Activated naive CD8-positive, alpha-beta T cell treated with anti-CD3 and anti-CD28 coated beads for 36 hours (primary cell): ENCODE results near the gene TUBE1. TPM values are rescaled to one million over a fixed set of nuclear protein-coding genes. Genes with fewer than 3 reads are reported as not detected.

Source experiments
- DNase-seq: peaks from one replicate; pipeline ENCODE4 v3.0.0; 2021
- H3K27ac Mint-ChIP-seq: one replicate; pipeline ENCODE4 v1.8.0; 2022; ENCODE audit warnings: mild to moderate bottlenecking, moderate library complexity, mixed read lengths
- H3K27me3 Mint-ChIP-seq: one replicate; pipeline ENCODE4 v1.8.0; 2022; ENCODE audit warnings: mild to moderate bottlenecking, mixed read lengths
- H3K36me3 Mint-ChIP-seq: one replicate; pipeline ENCODE4 v1.8.0; 2021; ENCODE audit warnings: mild to moderate bottlenecking, mixed read lengths
- H3K4me1 Mint-ChIP-seq: one replicate; pipeline ENCODE4 v1.8.0; 2021; ENCODE audit warnings: mixed read lengths
- H3K4me3 Mint-ChIP-seq: one replicate; pipeline ENCODE4 v1.8.0; 2022; ENCODE audit warnings: mild to moderate bottlenecking, moderate library complexity, mixed read lengths
- H3K9me3 Mint-ChIP-seq: one replicate; pipeline ENCODE4 v1.8.0; 2022; ENCODE audit warnings: mixed read lengths
- total RNA-seq, 2 experiments: library from RNA; stranded (reverse); gene quantifications; one replicate each; pipeline ENCODE4 v1.2.3, GENCODE V29; 2021

Gene TUBE1
- total RNA-seq, 2 experiments from 2014 or later = 30.3 to 31.1 TPM

DNA sequence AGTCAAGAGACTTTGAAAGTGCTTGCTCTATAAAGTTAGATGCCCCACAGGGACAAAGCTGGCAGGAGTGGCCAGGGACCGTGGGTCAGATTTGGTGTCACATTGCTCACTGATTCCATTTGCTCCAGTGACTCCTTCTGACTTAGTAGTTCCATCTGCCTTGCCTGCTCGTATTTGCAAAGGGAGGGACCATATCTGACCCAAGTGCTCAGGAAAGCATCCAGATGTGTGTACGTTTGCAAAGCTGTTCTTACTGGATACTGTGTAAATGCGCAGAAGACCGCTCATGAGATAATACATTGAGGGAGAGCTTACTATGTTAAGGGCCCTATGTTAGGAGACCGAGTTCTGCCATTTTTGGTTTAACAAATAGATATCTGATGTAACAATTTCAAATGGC lies 54.6 kb downstream of the TUBE1 start:
- H3K9me3 Mint-ChIP-seq = no peaks in the 10 kb centered on the region
- no peak overlapping the region for H3K27ac Mint-ChIP-seq
- DNase-seq = no peak
- H3K36me3 Mint-ChIP-seq = peaks cover 23% of the 10 kb centered on the region
- no peaks in the 10 kb centered on the region for H3K27me3 Mint-ChIP-seq
- H3K4me1 Mint-ChIP-seq = peaks cover 86% of the 10 kb centered on the region
- no peak overlapping the region for H3K4me3 Mint-ChIP-seq

DNA sequence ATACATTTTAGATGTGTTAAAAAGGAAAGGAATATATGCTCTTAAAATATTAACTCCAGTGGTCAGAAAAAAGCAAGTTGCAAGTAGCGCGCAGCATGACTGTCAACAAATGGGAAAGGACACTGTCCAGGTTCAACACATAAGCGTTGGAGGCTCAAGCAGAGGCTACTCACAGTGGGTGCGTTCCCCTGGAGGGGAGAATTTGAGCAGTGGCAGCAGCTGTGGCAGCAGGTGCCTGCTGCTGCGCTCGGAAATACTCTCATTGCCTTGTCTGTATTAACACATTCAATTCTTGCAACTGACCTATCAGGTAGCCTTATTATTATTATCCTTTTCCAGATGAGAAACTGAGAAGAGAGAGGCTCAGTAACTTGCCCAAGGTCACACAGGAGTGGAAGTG lies 55.3 kb downstream of the TUBE1 start:
- no peak overlapping the region for H3K4me3 Mint-ChIP-seq
- H3K27ac Mint-ChIP-seq = no peak overlapping the region
- H3K27me3 Mint-ChIP-seq = no peaks in the 10 kb centered on the region
- peaks cover 31% of the 10 kb centered on the region for H3K36me3 Mint-ChIP-seq
- H3K9me3 Mint-ChIP-seq = no peaks in the 10 kb centered on the region
- no peak for DNase-seq
- H3K4me1 Mint-ChIP-seq = peaks cover 89% of the 10 kb centered on the region

DNA sequence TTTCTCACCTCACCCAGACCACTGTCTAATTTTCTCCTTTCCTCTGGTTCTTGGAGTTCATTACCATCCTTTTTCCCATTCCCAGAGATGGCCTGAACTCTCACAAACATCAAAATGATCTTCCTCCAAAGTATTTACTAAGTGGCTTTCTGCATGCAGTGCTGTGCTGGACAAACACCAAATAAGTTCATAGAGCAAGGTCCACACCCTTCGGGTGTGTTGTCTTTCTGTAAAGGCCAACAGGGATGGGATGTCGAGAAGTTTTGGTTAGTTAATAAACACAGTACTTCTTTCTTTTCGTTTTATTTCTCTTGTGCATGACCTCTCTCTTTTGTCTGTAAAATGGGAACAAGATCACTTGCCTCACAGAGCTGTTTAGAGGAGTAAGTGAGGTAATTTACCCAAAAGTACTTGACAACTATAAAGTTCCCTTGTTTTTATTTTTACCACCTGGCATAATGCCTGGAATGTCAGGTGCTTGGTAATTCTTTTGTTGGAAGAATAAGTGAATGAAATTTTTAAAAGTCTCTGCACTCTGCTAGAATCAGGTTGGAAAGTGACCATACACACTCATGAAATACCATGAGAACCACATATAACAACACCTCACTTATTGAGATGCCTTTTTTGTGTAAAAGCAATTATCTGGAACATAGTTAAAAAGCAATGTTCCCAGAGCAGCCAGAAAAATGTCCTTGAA lies 56.2 kb downstream of the TUBE1 start:
- DNase-seq = no peak
- Mint-ChIP-seq H3K36me3 (peaks cover 36% of the 10 kb centered on the region), H3K27ac (no peak overlapping the region), H3K27me3 (no peaks in the 10 kb centered on the region), H3K9me3 (peaks cover 4% of the 10 kb centered on the region), H3K4me3 (no peak overlapping the region), H3K4me1 (peaks cover 89% of the 10 kb centered on the region)

DNA sequence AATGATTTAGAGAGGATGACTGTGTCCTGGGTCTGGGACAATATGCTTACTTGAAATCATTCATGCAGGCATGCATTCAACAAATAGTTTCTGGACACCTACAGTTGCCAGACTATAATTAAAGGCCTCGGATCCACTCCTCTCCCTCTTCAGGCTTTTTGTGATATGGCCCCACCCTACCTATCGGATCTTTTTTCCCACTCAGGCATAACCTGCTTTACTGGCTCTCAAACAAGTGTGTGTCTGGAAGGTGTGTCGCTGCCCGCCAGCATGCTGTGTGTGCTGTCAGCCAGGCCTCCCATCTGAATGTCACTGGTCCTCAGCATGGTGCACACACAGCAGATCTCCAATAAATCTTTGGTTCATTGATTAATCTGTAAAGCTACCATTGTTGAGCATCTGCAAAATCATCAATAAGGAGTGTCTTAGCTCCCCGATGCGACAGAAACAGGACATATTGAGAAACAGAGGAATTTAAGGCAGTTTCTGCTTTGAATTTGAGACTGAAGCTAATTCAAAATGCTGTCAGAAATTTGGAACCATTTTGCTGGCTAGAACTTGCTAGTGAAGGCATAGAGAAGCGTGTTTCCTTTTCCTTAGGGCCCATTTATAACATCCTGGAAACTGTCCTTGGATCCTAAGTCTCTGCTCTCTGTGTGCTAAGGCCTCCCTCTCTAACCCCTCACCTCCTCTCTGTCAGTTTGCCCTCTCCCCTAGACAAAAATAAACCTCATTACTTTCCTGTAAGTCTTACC lies 56.9 kb downstream of the TUBE1 start:
- Mint-ChIP-seq H3K27ac (no peak overlapping the region), H3K36me3 (peaks cover 39% of the 10 kb centered on the region), H3K27me3 (no peaks in the 10 kb centered on the region), H3K4me1 (peaks cover 84% of the 10 kb centered on the region), H3K4me3 (no peak overlapping the region), H3K9me3 (peaks cover 4% of the 10 kb centered on the region)
- DNase-seq = no peak

DNA sequence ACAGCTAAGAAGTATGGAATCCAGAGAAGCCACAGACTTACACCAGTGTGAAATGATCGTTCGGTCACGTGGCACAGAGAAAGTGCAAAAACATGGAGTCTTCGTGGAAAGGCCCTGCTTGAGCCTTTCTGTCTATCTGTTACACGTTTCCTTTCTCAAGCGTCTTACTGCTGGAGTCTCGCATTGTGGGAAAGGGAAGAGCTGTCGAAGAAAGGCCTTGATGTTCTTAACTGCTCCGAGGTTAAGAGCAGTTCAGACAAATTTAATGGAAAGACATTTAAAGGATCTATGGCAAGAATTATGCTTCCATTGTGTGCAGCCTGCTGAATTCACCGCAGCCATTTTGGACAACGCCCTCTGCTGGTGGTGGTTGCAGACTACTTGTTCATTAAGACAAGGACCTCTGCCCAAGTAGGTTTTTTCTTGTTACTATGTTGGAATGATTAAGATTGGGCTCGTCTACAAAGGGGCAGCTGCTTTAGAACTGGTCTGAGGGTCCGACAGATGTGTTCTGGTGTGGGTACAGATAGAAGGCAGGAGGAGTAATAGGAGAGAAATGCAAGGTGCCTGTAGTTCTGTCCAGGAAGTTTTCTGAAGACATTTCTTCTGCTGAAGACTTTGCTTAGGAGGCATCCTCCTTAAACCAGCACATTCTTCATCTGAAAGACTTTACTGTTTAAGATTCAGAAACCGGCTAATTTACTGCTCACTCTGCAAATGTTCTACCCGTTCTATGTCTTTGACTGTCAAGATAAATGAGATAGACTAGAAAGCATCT lies 58.0 kb downstream of the TUBE1 start:
- no peak overlapping the region for H3K4me3 Mint-ChIP-seq
- peaks cover 77% of the 10 kb centered on the region for H3K4me1 Mint-ChIP-seq
- H3K27ac Mint-ChIP-seq = peak overlapping the region; percentile 93
- no peaks in the 10 kb centered on the region for H3K27me3 Mint-ChIP-seq
- DNase-seq = peak; percentile 60
- H3K9me3 Mint-ChIP-seq = peaks cover 10% of the 10 kb centered on the region
- peaks cover 46% of the 10 kb centered on the region for H3K36me3 Mint-ChIP-seq

DNA sequence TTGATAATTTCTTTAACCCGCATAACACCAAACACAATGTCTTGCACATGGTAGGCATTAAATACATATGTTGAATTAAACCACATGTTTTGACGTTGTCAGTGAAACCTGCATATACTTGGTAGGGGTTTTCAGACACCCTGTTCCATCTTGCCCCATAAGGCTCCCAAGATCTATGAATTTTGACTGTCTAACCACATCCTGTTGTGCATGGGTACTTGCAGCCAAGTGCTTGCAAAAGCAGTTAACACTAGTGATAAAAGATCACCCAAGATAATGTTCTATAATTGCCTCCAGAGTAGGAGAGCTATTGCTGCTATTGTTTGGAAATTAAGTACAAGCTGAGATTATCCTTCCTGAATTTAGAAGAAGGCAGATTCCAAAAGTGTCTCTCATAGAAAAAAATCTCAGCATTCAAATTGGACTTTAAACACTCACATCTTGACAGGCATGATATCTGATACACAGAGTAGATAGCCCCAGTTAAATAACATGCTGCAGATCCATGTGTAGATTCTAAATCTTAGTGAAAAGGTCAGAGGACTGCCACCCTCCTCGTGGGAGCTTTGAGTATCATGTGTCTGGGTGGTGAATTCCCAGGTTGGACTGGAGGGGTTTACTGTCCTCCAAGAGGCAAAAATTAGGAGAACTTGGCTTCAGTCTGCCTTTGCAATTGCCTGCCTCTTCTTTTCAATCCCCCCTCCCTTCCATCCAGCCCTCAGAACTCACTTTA lies 59.2 kb downstream of the TUBE1 start:
- no peak for DNase-seq
- H3K27me3 Mint-ChIP-seq = no peaks in the 10 kb centered on the region
- H3K4me1 Mint-ChIP-seq = peaks cover 68% of the 10 kb centered on the region
- peak overlapping the region; percentile 4 for H3K4me3 Mint-ChIP-seq
- H3K9me3 Mint-ChIP-seq = peaks cover 15% of the 10 kb centered on the region
- H3K27ac Mint-ChIP-seq = peak overlapping the region; percentile 93
- peaks cover 51% of the 10 kb centered on the region for H3K36me3 Mint-ChIP-seq

DNA sequence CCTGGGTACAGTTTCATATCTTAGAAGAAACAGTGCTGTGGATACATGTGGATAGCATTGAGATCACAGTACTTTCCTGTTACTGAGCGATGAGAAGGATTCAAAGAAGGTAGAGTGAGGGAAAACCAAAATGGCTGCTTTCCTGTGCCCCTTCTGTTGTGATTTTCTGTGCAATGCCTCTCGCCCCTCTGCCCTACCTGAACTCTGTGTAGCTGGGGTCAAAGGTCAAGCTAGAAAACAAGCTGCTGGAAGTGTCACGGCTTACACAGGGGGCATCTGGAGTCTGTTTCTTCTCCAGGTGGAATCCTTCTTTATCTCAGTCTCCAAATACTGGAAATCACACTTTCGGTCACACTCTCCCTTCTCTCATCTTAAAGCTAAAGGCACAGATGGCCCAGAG lies 60.3 kb downstream of the TUBE1 start:
- Mint-ChIP-seq H3K27me3 (no peaks in the 10 kb centered on the region), H3K27ac (peak overlapping the region; percentile 93), H3K4me3 (no peak overlapping the region), H3K36me3 (peaks cover 53% of the 10 kb centered on the region), H3K9me3 (peaks cover 15% of the 10 kb centered on the region), H3K4me1 (peaks cover 60% of the 10 kb centered on the region)
- no peak for DNase-seq

DNA sequence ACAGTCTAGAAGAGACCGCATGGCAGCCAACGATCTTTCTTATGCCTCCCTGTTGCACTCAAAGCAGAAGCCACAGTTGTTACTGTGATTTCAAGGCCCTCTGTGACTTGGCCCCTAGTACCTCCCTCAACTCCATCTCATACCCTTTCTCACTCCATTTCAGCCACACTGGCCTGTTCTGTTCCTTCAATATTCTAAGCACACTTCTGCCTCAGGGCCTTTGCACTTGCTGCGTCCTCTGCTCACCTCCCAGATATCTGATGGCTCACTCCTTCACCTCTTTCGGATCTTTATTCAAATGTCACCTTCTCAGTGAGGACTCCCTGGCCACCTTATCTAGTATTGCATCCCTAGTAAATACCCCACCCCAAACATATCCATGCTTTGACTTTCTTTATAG lies 62.8 kb downstream of the TUBE1 start:
- Mint-ChIP-seq H3K27ac (no peak overlapping the region), H3K4me3 (no peak overlapping the region), H3K36me3 (peaks cover 46% of the 10 kb centered on the region), H3K27me3 (no peaks in the 10 kb centered on the region), H3K4me1 (peaks cover 38% of the 10 kb centered on the region), H3K9me3 (peaks cover 15% of the 10 kb centered on the region)
- DNase-seq = no peak

DNA sequence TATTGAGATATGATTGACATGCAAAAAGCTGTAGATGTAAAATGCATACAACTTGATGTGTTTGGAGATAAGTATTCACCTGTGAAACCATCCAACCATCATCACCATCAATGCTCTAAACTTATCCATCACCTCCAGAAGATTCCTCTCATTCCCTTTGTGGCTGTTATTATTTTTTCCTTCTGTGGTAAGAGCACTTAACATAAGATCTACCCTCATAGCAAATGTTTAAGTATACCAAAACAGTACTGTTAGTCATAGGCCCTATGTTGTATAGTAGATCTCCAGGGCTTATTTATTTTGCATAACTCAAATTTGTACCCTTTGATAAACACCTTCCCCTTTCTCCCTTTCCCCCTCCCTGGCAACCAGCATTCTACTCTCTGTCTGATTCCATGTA lies 64.5 kb downstream of the TUBE1 start:
- Mint-ChIP-seq H3K9me3 (peaks cover 15% of the 10 kb centered on the region), H3K27ac (no peak overlapping the region), H3K27me3 (no peaks in the 10 kb centered on the region), H3K4me3 (no peak overlapping the region), H3K4me1 (peaks cover 28% of the 10 kb centered on the region), H3K36me3 (peaks cover 36% of the 10 kb centered on the region)
- DNase-seq = no peak

DNA sequence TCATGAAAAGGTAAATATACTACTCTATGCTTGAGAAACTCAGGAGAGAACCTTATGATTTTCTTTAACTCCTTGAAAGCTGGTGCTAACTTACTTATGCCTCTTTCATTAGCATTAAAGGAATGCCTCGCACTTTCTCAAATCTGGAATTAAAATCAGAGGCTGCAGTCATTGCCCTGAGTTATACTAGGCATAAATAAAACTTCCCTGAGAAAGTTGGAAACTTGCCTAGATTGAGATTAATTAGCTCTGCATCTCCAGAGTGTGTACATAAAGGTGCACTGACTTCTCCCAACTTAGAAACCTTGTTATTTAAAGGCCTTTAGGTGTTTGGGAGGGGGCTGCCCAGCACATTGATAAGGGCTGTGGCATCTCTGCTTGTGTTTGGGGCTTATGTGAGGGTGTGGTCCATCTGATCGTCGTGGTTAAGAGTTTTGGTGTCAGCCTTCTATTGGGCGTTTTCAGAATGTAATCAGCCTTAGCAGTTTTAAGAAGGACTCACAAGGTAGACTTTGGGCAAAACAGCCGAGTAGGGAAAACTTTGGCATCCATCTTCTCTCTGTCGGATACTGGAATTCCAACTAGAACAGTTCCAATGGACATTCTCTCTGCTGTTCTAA lies 65.5 kb downstream of the TUBE1 start:
- H3K9me3 Mint-ChIP-seq = peaks cover 15% of the 10 kb centered on the region
- no peaks in the 10 kb centered on the region for H3K27me3 Mint-ChIP-seq
- H3K27ac Mint-ChIP-seq = no peak overlapping the region
- no peak for DNase-seq
- peaks cover 26% of the 10 kb centered on the region for H3K36me3 Mint-ChIP-seq
- H3K4me3 Mint-ChIP-seq = no peak overlapping the region
- H3K4me1 Mint-ChIP-seq = peaks cover 28% of the 10 kb centered on the region

Other genes with a start within 250 kb of the TUBE1 start
- gene FYN, start 214.0 kb downstream of the TUBE1 start, total RNA-seq = 100 to 1,000 TPM; 390 to 395 TPM
- under 1 TPM; 0.19 to 0.30 TPM for gene CCN6, start 33.4 kb downstream of the TUBE1 start, total RNA-seq
- gene FAM229B, start 109 bp upstream of the TUBE1 start, total RNA-seq = 1 to 10 TPM; 7.9 to 8.7 TPM
- gene LAMA4, start 167.1 kb upstream of the TUBE1 start, total RNA-seq = not detected